ENCODE measurements around the gene CARMIL1.
"Not testable (repeated sequence)": the region's sequence is repeated elsewhere in the genome, so short reads cannot be mapped to it uniquely, and the experiment has no call there.

The CARMIL1 gene

DNA sequence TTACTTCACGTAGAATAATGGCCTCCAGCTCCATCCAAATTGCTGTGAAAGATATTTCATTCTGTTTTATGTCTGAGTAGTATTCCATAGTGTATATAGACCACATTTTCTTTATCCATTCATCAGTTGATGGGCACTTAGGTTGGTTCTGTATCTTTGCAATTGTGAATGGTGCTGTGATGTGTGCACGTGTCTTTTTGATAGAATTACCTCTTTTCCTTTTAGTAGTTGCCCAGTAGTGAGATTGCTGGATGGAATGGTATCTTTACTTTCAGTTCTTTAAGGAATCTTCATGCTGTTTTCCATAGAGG lies 91.8 kb downstream of the CARMIL1 start:
- DNase-seq: no peak

- DNase-seq: no peak
These were observed 96.0 kb downstream of the CARMIL1 start for GRCh38 chr6:25375125-25375524.

DNA sequence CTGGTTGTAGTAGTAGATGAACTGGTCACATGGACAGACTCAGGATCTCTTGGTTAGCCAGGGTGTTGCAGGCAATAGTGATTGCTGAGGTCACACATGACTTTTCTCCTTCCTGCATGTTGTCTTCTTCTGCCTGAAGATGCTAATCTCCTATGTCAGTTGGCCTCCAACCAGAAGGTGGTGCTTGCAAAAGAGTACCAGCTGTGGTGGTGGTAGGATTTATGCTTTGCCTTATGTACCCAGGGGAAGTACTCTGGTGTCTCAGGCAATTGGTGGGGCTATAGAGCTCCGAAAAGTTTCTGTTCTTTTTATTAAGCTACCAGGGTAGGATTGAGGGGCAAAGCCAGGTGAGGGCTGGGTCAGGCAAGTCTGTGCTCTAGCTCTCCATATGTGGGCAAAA lies 98.5 kb downstream of the CARMIL1 start:
- no peak for DNase-seq

GRCh38 chr6:25381077-25381476 lies 101.9 kb downstream of the CARMIL1 start:
- no peak for DNase-seq

DNA sequence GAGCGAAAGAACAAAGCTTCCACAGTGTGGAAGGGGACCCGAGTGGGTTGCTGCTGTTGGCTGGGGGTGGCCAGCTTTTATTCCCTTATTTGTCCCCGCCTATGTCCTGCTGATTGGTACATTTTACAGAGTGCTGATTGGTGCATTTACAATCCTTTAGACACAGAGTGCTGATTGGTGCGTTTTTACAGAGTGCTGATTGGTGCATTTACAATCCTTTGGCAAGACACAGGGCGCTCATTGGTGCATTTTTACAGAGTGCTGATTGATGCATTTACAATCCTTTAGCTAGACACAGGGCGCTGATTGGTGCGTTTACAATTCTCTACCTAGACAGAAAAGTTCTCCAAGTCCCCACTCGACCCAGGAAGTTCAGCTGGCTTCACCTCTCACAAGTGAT lies 103.3 kb downstream of the CARMIL1 start:
- DNase-seq: not testable (repeated sequence)

DNA sequence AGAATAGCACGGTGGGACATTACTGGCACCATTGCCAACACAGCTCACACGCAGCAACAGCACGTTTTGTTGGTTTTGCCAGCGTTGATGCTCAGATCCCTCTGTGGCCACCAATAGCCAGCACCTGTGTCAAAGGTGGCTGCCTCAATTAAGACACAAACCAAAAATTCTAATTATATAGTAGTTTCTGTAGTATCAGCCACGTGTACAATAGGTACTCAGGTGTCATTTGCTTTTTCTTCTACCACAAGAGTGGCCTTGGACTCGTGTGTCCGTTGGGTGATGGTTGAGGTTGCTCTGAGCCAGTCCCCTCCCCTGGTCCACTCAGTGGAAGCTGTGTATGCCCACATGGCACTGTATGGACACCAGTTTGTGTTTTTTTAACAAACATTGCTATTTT lies 105.1 kb downstream of the CARMIL1 start:
- DNase-seq: no peak

GRCh38 chr6:25384967-25385366 lies 105.8 kb downstream of the CARMIL1 start:
- no peak for DNase-seq

GRCh38 chr6:25387483-25387882 lies 108.3 kb downstream of the CARMIL1 start:
- no peak for DNase-seq

- DNase-seq: no peak
These were observed 108.7 kb downstream of the CARMIL1 start for GRCh38 chr6:25387911-25388310.

DNA sequence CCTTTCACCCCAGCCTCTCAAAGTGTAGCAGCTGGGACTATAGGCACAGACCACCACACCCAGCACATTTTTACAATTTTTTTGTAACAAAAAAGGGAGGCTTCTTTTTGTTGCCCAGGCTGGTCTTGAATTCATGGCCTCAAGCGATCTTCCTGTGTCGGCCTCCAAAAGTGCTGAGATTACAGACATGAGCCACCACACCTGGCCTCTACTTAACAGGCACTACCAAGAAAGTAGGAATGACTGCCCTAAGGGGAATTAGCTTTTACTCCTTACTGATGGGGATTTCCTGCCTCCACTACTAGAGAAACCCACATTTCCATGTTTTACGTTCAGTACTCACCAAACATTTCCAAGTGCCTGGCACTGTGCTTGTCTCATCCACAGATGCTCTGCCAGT lies 109.6 kb downstream of the CARMIL1 start:
- no peak for DNase-seq

DNA sequence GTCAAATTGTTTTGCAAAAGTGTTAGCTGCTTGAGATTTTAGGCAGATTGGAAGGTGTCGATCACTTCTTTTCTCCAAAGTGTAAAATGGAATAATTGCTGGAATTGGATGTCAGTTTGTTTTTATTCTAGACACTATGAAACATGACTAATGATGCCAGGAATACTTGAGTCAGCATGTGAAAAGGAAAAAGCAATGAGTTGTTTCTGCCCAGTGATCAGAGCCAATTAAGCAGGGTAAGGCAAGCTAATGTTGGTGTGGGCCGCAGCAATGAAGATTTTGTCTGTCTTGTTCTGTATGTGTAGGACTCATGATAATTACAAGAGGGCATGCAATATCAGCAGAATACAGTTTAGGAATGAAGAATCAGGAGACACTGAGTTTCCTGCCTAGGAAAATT lies 110.3 kb downstream of the CARMIL1 start:
- no peak for DNase-seq

- DNase-seq: no peak
These were observed 113.2 kb downstream of the CARMIL1 start for GRCh38 chr6:25392372-25392771.

- DNase-seq: no peak
These were observed 116.6 kb downstream of the CARMIL1 start for GRCh38 chr6:25395731-25396130.

GRCh38 chr6:25397406-25397805 lies 118.2 kb downstream of the CARMIL1 start:
- DNase-seq: no peak

DNA sequence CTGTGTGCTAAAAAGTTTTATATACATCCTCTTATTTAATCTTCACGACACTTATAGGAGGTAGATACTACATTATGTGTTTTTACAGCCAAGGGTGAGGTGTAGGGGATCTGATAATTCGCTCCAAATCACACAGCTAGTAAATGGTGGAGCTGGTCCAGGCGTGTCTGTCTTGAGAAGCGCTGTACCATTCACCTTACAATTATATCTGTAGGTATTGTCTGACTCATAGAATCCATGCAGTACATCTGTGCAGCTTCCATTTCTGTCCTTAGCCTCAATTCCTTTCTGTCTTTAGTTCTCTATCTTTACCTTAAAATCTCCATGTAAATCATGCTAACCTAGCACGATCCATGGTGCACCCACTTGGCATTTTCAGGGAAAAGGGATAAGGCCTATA lies 120.7 kb downstream of the CARMIL1 start:
- no peak for DNase-seq

- DNase-seq: no peak
These were observed 122.5 kb downstream of the CARMIL1 start for GRCh38 chr6:25401711-25402110.

DNA sequence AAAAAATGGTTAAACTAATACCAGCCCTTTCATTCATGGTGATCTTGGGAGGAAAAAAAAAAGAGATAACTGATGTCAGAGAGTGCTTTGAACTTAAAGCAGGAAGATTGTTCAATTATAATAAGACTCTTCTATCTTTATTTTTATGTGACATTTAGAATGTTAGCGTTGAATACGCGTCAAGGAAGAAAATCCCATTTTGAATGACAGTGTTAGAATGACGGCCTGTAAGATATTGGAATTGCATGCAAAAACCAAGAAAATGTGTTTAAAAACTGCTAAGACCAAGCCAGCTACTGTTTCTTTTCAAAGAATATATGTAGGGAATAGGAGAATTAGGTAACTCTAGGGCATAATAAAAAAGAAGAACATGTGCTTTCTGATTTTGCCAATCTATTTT lies 123.0 kb downstream of the CARMIL1 start:
- DNase-seq: no peak

DNA sequence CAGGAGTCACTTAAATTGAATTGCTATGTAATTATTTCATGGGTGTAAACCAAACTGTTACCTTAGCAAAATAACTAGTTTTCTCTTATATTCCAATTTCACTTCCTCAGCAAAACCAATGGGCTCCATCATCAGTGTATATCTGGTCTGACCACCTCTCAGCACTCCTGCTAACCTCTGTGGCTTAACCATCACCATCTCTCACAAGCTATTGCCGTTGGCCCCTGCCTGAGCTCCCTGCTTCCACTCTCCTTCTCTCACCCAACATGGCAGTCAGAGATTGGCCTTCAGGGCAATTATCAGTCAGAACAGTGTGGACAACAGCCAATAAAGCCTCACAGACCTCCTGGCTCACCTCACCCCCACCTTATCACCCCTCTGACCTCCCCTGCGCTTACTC lies 124.0 kb downstream of the CARMIL1 start:
- DNase-seq: no peak

- no peak for DNase-seq
These were observed 124.9 kb downstream of the CARMIL1 start for GRCh38 chr6:25404091-25404490.

DNA sequence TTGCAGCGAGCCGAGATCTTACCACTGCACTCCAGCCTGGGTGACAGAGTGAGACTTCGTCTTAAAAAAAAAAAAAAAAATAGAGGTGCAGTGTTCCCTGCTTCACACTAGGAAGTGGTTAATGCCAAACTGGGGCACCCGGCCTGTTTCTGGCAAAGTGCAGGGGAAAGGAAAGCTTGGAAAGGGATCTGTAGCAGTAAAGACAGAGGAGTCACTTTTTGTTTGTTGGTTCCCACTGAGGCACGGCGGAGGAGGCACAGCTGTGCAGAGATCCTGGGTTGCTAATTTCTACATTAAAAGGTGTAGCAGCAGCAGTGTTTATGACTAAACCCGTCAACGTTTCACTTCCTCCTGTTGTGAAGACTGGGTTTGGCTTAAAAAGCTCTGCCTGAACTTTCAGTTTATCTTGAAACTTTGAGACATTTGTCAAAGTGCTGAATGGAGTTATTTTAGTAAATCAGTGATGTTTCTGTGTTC lies 125.6 kb downstream of the CARMIL1 start:
- DNase-seq: peak; percentile 38 to 44

- DNase-seq: peak in 1 of 2 donors; percentile 6
These were observed 126.3 kb downstream of the CARMIL1 start for GRCh38 chr6:25405442-25405841.

- no peak for DNase-seq
These were observed 128.3 kb downstream of the CARMIL1 start for GRCh38 chr6:25407431-25407830.

GRCh38 chr6:25410102-25410501 lies 130.9 kb downstream of the CARMIL1 start:
- peak in 1 of 2 donors; percentile 31 for DNase-seq

DNA sequence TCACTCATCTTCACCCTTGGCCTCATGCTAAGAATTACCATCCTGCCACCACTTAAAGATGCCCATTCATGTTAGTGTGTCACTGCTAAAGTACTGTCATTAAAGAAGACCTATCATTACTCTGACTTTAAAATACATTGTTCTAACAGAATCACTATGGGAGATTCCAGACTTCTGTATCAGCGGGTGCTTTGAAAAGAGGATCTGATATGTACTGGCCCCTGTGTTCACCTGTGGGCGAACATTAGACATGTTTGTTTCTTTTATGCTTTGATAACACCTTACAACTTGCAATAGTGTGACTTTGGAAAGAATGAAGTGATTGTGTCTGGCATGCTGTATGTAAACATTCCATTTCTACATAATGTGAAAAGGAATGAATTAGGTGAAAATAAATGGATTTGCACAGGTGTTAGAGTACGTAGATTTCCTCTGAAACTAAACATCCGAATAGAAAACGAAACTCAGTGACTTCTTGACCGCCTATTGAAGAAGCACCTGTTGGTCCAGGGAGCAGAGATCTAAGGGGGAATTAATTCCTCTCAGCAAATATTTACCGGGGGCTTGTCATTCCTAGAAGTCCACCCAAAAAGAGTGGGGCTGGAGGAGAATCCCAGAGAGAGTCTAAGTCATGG lies 132.3 kb downstream of the CARMIL1 start:
- no peak for DNase-seq

DNA sequence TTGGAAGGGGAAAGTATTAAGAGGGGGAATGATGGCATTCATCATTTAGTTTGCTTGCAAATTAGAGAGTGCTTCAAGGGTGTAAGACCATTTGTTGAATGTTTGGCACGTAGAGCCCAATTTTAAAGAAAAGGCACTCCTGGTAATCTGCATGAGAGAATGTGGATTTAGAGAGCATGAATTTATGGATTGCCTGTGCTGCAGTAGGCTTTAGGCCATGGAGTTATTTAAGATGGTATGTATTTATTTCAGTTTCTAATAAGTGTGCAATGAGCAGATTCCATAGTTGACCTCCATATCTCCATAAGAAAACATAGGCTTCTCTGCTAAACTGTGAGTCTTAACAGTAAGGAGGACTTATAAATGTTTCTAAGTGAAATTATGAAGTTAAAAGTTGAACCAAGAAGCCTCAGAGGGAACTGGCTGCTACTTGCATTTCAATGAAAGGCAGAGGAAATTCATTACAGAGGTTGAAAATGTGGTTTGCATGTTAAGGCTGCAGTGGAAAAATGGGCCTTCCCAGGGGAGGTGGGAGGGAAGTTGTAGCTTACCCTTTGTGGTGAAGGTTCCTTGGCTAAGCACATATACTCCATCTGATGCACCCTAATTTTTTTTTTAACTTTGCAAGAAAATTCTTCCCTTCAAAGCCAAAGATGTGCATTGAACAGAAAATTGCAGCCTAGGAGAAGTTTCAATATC lies 134.2 kb downstream of the CARMIL1 start:
- no peak for DNase-seq

Measured in CD4-positive, alpha-beta T cell treated with Interleukin-4 for 1 hour (primary cell).